MM.1S (cell line): ENCODE measurements around the gene JCAD.

Experiments used
- DNase-seq: peaks from one replicate; pipeline ENCODE4 v3.0.0-alpha.2; 2015
- H2AFZ ChIP-seq: fragments of 300-600 bp; sonication (generic); 2 replicates; pipeline ENCODE4 v1.6.0; 2016; ENCODE audit warnings: antibody characterized with exemption, low read length
- H3F3A ChIP-seq: fragments of 300-600 bp; sonication (generic); 2 replicates; pipeline ENCODE4 v1.6.1; 2016; ENCODE audit warnings: mild to moderate bottlenecking, antibody characterized with exemption, low read length, moderate library complexity, mixed read lengths; ENCODE audit not compliant: insufficient read depth
- H3K27ac ChIP-seq: fragments of 300-600 bp; sonication (generic); 2 replicates; pipeline ENCODE4 v1.5.1; 2016; ENCODE audit warnings: mild to moderate bottlenecking, low read length
- H3K27me3 ChIP-seq: fragments of 300-600 bp; sonication (generic); replicated peaks from 2 replicates; pipeline ENCODE4 v1.6.0; 2016; ENCODE audit warnings: low read length; ENCODE audit not compliant: insufficient read depth
- H3K36me3 ChIP-seq: fragments of 300-600 bp; sonication (generic); replicated peaks from 2 replicates; pipeline ENCODE4 v1.6.1; 2016; ENCODE audit warnings: mild to moderate bottlenecking, low read length, mixed read lengths; ENCODE audit not compliant: insufficient read depth
- H3K4me1 ChIP-seq: fragments of 300-600 bp; sonication (generic); 2 replicates; pipeline ENCODE4 v1.6.1; 2016; ENCODE audit warnings: low read length, mixed read lengths
- H3K4me2 ChIP-seq: fragments of 300-600 bp; sonication (generic); 2 replicates; pipeline ENCODE4 v1.6.0; 2016; ENCODE audit warnings: low read depth, low read length
- H3K4me3 ChIP-seq: fragments of 300-600 bp; sonication (generic); 2 replicates; pipeline ENCODE4 v1.5.1; 2016; ENCODE audit warnings: low read length, mixed read lengths
- H3K79me2 ChIP-seq: fragments of 300-600 bp; sonication (generic); 2 replicates; pipeline ENCODE4 v1.6.1; 2016; ENCODE audit warnings: mixed run types, low read length, mixed read lengths
- H3K9ac ChIP-seq: fragments of 300-600 bp; sonication (generic); 2 replicates; pipeline ENCODE4 v1.6.1; 2016; ENCODE audit warnings: low read length, mixed read lengths
- H3K9me2 ChIP-seq: fragments of 300-600 bp; sonication (generic); replicated peaks from 2 replicates; pipeline ENCODE4 v1.6.1; 2016; ENCODE audit warnings: mild to moderate bottlenecking, low read length, mixed read lengths; ENCODE audit not compliant: insufficient read depth
- H3K9me3 ChIP-seq: fragments of 300-600 bp; sonication (generic); replicated peaks from 2 replicates; pipeline ENCODE4 v1.6.1; 2016; ENCODE audit warnings: mild to moderate bottlenecking, low read length, mixed read lengths; ENCODE audit not compliant: insufficient read depth
- H4K20me1 ChIP-seq: fragments of 300-600 bp; sonication (generic); 2 replicates; pipeline ENCODE4 v1.6.1; 2016; ENCODE audit warnings: mild to moderate bottlenecking, low read length, moderate library complexity, mixed read lengths; ENCODE audit not compliant: insufficient read depth
- CTCF ChIP-seq: fragments of 300-600 bp; sonication (generic); IDR thresholded peaks from 2 replicates; pipeline ENCODE4 v1.5.1; 2016; ENCODE audit warnings: antibody characterized with exemption, low read length, mixed read lengths
- EZH2 ChIP-seq: fragments of 300-600 bp; sonication (generic); optimal IDR thresholded peaks from 2 replicates; pipeline ENCODE3; 2017; ENCODE audit warnings: low read depth, mild to moderate bottlenecking, antibody characterized with exemption, low read length, mixed read lengths
- EZH2phosphoT487 ChIP-seq: fragments of 300-600 bp; sonication (generic); IDR thresholded peaks from 2 replicates; pipeline ENCODE4 v1.6.1; 2018; ENCODE audit warnings: antibody characterized with exemption, low read length

The JCAD gene

GRCh38 chr10:30048768-30049517, 10.4 kb downstream of the JCAD start:
- no peak for TF ChIP-seq CTCF
- no peak for TF ChIP-seq EZH2
- no peak for TF ChIP-seq EZH2phosphoT487
- H2AFZ ChIP-seq: no peak overlapping the region
- no peak overlapping the region for H3K4me3 ChIP-seq
- no peaks in the 10 kb centered on the region for H3F3A ChIP-seq
- H3K9me2 ChIP-seq: no peaks in the 10 kb centered on the region
- H3K9ac ChIP-seq: no peak overlapping the region
- DNase-seq: no peak
- H3K9me3 ChIP-seq: no peaks in the 10 kb centered on the region
- H3K79me2 ChIP-seq: no peaks in the 10 kb centered on the region
- no peaks in the 10 kb centered on the region for H4K20me1 ChIP-seq
- no peaks in the 10 kb centered on the region for H3K36me3 ChIP-seq
- no peaks in the 10 kb centered on the region for H3K27me3 ChIP-seq
- H3K27ac ChIP-seq: no peak overlapping the region
- H3K4me2 ChIP-seq: no peak overlapping the region
- no peaks in the 10 kb centered on the region for H3K4me1 ChIP-seq

GRCh38 chr10:30047924-30048531, 11.4 kb downstream of the JCAD start:
- Histone ChIP-seq H3K9ac (no peak overlapping the region), H3K9me3 (no peaks in the 10 kb centered on the region), H3F3A (no peaks in the 10 kb centered on the region), H3K4me3 (no peak overlapping the region), H4K20me1 (no peaks in the 10 kb centered on the region), H3K27ac (no peak overlapping the region), H3K36me3 (no peaks in the 10 kb centered on the region), H3K9me2 (no peaks in the 10 kb centered on the region), H3K27me3 (no peaks in the 10 kb centered on the region), H3K79me2 (no peaks in the 10 kb centered on the region), H3K4me2 (no peak overlapping the region), H2AFZ (no peak overlapping the region), H3K4me1 (no peaks in the 10 kb centered on the region)
- no peak for DNase-seq
- TF ChIP-seq EZH2: no peak
- TF ChIP-seq EZH2phosphoT487: no peak
- no peak for TF ChIP-seq CTCF

GRCh38 chr10:30047430-30047829, 12.0 kb downstream of the JCAD start:
- no peak overlapping the region for H3K4me3 ChIP-seq
- no peaks in the 10 kb centered on the region for H3K36me3 ChIP-seq
- no peaks in the 10 kb centered on the region for H3K9me2 ChIP-seq
- H3K27ac ChIP-seq: no peak overlapping the region
- no peaks in the 10 kb centered on the region for H3K4me1 ChIP-seq
- no peak overlapping the region for H2AFZ ChIP-seq
- no peak for DNase-seq
- H3K9me3 ChIP-seq: no peaks in the 10 kb centered on the region
- TF ChIP-seq CTCF: no peak
- TF ChIP-seq EZH2: no peak
- TF ChIP-seq EZH2phosphoT487: no peak
- H4K20me1 ChIP-seq: no peaks in the 10 kb centered on the region
- no peaks in the 10 kb centered on the region for H3K79me2 ChIP-seq
- H3K9ac ChIP-seq: no peak overlapping the region
- no peaks in the 10 kb centered on the region for H3F3A ChIP-seq
- no peak overlapping the region for H3K4me2 ChIP-seq
- no peaks in the 10 kb centered on the region for H3K27me3 ChIP-seq
